Muscle of leg (tissue), 11 donors: ENCODE results near the gene TMEM169. TPM values are rescaled to one million over a fixed set of nuclear protein-coding genes. Genes with fewer than 3 reads are reported as not detected.

Experiments used
- DNase-seq: peaks from one replicate; pipeline ENCODE4 v3.0.0; 2013
- H3K27ac ChIP-seq: one replicate; pipeline ENCODE4 v1.5.1; 2013; ENCODE audit warnings: mild to moderate bottlenecking, low read length, control low read depth
- H3K27me3 ChIP-seq: one replicate; pipeline ENCODE4 v1.6.1; 2013; ENCODE audit warnings: low read length; ENCODE audit not compliant: control insufficient read depth, insufficient read depth
- H3K36me3 ChIP-seq: one replicate; pipeline ENCODE4 v1.6.1; 2013; ENCODE audit warnings: low read length; ENCODE audit not compliant: control insufficient read depth, insufficient read depth
- H3K4me1 ChIP-seq: one replicate; pipeline ENCODE4 v1.6.1; 2013; ENCODE audit warnings: low read length; ENCODE audit not compliant: control insufficient read depth, insufficient read depth
- H3K4me3 ChIP-seq: one replicate; pipeline ENCODE4 v1.5.1; 2013; ENCODE audit warnings: low read length, control low read depth
- H3K9me3 ChIP-seq: replicated peaks from 2 replicates; pipeline ENCODE4 v1.6.1; 2013; ENCODE audit warnings: low read depth, low read length; ENCODE audit not compliant: control insufficient read depth
- WGBS: methylation state at CpG from one replicate; pipeline ENCODE4 v1.1.5; 2013; ENCODE audit warnings: missing lambda C conversion rate; ENCODE audit not compliant: insufficient coverage; 5-methylcytosine and 5-hydroxymethylcytosine counted together
- polyA plus RNA-seq, 8 donors: library from polyadenylated mRNA; unstranded; fragments of 120-200 nt; gene quantifications; one replicate each; pipeline versions ENCODE4 v1.2.1 to v1.2.3, GENCODE V29; 2013; ENCODE audit warnings: inconsistent platforms in 1 of 8, low replicate concordance in 1 of 8; ENCODE audit not compliant: insufficient read length in 8 of 8, insufficient read depth in 1 of 8
- total RNA-seq: library from RNA; stranded (reverse); fragments of 120-200 nt; gene quantifications from one replicate; pipeline ENCODE4 v1.2.4, GENCODE V29; 2013

Gene TMEM169
- total and polyA plus RNA-seq, 9 donors = 2.8 to 5.9 (median 3.9) TPM

DNA sequence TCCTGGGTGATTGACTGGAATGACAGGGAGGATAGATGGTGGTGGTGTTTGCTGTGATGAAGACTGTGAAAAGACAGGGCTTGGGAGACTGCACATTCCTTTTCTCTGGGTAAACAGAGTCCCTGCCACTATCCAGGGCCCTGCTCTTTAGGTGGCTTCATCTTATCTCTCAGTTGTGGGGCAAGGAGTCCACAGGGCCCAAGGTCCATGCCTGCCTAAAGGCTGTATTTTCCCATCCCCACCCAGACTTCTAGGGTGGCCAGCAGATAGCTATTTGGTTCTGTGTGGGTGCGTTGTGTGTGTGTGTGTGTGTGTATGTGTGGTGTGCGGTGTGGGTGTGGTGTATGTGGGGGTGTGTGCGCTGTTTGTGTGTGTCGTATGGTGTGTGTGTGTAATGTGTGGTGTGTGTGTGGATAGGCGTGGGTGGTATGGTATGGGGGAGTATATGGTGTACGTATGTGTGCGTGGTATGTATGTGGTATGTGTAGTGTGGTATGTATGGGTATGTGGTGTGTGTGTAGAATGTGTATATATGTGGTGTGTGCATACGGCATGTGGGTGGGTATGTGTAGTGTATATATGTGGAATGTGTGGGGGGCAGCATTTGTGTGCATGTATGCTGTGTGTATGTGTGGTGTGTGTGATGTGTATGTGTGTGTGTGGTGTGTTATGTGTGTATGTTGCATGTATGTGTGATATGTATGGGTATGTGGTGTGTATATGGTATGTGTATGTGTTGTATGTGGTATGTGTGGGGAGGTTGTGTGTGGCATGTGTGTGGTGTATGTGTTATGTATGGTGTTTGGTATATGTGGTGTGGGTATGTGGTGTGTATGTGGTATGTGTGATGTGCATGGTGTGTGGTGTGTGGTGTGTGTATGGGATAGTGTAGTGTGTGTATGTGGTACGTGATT lies 17.0 kb downstream of the TMEM169 start:
- Histone ChIP-seq H3K27me3 (no peaks in the 10 kb centered on the region), H3K27ac (no peak overlapping the region), H3K4me1 (no peaks in the 10 kb centered on the region), H3K9me3 (no peaks in the 10 kb centered on the region), H3K36me3 (peaks cover 13% of the 10 kb centered on the region), H3K4me3 (no peak overlapping the region)
- WGBS = 94% methylated on average over 9 of the region's 9 CpGs
- DNase-seq = no peak

DNA sequence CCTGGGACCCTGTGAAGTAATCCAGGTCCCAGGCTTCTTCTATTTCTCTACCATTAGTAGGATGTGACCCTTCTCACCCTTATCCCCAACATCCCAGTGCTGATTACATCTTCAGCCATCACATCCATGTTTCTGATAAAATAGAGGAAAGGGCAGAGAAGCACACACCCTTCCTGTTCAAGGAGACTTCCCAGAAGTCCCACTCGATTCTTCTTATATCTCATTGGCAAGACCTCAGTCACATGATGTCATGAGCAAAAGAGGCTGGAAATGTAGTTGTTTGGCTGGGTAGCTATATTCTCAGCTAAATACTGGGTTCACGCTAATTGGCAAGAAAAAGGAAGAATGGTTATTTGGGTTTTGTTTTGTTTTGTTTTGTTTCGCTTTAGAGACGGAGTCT lies 19.4 kb downstream of the TMEM169 start:
- no peaks in the 10 kb centered on the region for H3K4me1 ChIP-seq
- DNase-seq = no peak
- H3K4me3 ChIP-seq = no peak overlapping the region
- H3K36me3 ChIP-seq = peaks cover 13% of the 10 kb centered on the region
- no peaks in the 10 kb centered on the region for H3K9me3 ChIP-seq
- no peaks in the 10 kb centered on the region for H3K27me3 ChIP-seq
- 97% methylated on average over 3 of the region's 4 CpGs for WGBS
- no peak overlapping the region for H3K27ac ChIP-seq

- Histone ChIP-seq H3K27ac (no peak overlapping the region), H3K9me3 (no peaks in the 10 kb centered on the region), H3K4me3 (no peak overlapping the region), H3K36me3 (peaks cover 13% of the 10 kb centered on the region), H3K27me3 (no peaks in the 10 kb centered on the region), H3K4me1 (peaks cover 3% of the 10 kb centered on the region)
- no CpG with 5 or more reads among the region's 1 CpG for WGBS
- no peak for DNase-seq
These were observed 21.5 kb downstream of the TMEM169 start for GRCh38 chr2:216103213-216103612.

- peaks cover 10% of the 10 kb centered on the region for H3K36me3 ChIP-seq
- H3K9me3 ChIP-seq = no peaks in the 10 kb centered on the region
- H3K27me3 ChIP-seq = no peaks in the 10 kb centered on the region
- DNase-seq = no peak
- peaks cover 7% of the 10 kb centered on the region for H3K4me1 ChIP-seq
- no peak overlapping the region for H3K27ac ChIP-seq
- no CpG with 5 or more reads among the region's 3 CpGs for WGBS
- no peak overlapping the region for H3K4me3 ChIP-seq
These were observed 23.0 kb downstream of the TMEM169 start for GRCh38 chr2:216104691-216105090.

DNA sequence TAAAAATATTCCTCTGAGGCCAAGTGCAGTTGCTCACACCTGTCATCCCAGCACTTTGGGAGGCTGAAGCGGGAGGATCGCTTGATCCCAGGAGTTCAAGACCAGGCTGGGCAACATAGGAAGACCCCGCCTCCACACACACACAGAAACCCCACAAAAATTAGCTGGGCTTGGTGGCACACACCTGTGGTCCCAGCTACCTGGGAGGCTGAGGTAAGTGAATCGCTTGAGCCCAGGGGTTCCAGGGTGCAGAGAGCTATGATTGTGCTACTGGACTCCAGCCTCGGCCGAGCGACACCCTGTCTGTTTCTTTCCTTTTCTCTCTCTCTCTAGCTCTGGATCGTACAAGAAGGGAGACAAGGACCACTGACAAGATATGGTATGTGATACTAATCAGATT lies 25.6 kb downstream of the TMEM169 start:
- Histone ChIP-seq H3K9me3 (no peaks in the 10 kb centered on the region), H3K27me3 (no peaks in the 10 kb centered on the region)

GRCh38 chr2:216107760-216108159 lies 26.0 kb downstream of the TMEM169 start:
- no peak for DNase-seq
- 39% methylated on average over 7 of the region's 13 CpGs for WGBS
- Histone ChIP-seq H3K36me3 (peaks cover 16% of the 10 kb centered on the region), H3K27me3 (no peaks in the 10 kb centered on the region), H3K4me1 (peaks cover 10% of the 10 kb centered on the region), H3K9me3 (no peaks in the 10 kb centered on the region), H3K27ac (peak overlapping the region; percentile 83), H3K4me3 (no peak overlapping the region)

More for the DNA sequence above, 25.6 kb downstream of the TMEM169 start:
- Histone ChIP-seq H3K4me3 (no peak overlapping the region), H3K4me1 (peaks cover 10% of the 10 kb centered on the region), H3K27ac (no peak overlapping the region), H3K36me3 (peaks cover 11% of the 10 kb centered on the region)
- 100% methylated on average over 2 of the region's 8 CpGs for WGBS
- no peak for DNase-seq

DNA sequence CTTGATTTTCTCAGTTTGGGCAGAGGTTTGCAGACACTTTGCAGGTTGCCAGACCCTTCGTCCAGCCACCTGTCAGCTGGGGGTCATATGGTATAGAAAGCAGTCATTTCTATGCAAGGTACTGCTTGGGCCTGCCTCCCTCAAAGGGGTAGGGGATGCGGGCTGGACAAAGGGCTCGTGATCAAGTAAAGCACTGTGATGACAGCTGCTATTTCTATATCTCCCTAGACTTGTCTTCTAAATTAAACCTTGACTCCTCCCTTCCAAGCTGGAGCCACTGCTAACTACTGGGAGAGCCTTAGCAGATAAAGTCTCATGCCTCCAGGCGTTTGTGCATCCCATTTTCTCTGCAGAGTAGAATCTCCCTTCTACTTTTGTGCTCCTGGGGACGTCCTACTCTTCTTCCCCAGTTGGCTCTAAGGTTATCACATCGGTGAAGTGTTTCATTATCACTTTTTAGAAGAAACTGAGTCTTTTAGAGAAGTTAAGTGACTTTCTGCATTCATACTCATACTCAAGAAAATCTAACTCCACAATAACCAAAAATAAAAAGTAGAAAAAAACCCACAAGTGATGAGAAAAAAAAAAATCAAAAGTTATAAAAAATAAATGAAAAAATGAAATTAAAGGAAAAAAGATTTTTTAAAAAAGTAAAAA lies 26.7 kb downstream of the TMEM169 start:
- H3K27me3 ChIP-seq = no peaks in the 10 kb centered on the region
- H3K4me1 ChIP-seq = peaks cover 10% of the 10 kb centered on the region
- H3K36me3 ChIP-seq = peaks cover 21% of the 10 kb centered on the region
- H3K4me3 ChIP-seq = peak overlapping the region; percentile 97
- WGBS = 64% methylated on average over 3 of the region's 6 CpGs
- H3K27ac ChIP-seq = peak overlapping the region; percentile 83
- no peaks in the 10 kb centered on the region for H3K9me3 ChIP-seq
- peak; percentile 38 for DNase-seq

- peak; percentile 98 for DNase-seq
- Histone ChIP-seq H3K27me3 (no peaks in the 10 kb centered on the region), H3K9me3 (no peaks in the 10 kb centered on the region), H3K4me3 (peak within 1 kb of the TSS; percentile 97), H3K4me1 (peaks cover 11% of the 10 kb centered on the region), H3K27ac (peak within 1 kb of the TSS; percentile 97), H3K36me3 (peaks cover 26% of the 10 kb centered on the region)
- WGBS = under 1% methylated on average over 49 of the region's 57 CpGs
These were observed 27.5 kb downstream of the TMEM169 start, which contains the start of gene XRCC5 for GRCh38 chr2:216108967-216109921. Gene XRCC5, plus strand, starts transcription at chr2:216109348. Its CDS starts 89 bp downstream, at chr2:216109437.

DNA sequence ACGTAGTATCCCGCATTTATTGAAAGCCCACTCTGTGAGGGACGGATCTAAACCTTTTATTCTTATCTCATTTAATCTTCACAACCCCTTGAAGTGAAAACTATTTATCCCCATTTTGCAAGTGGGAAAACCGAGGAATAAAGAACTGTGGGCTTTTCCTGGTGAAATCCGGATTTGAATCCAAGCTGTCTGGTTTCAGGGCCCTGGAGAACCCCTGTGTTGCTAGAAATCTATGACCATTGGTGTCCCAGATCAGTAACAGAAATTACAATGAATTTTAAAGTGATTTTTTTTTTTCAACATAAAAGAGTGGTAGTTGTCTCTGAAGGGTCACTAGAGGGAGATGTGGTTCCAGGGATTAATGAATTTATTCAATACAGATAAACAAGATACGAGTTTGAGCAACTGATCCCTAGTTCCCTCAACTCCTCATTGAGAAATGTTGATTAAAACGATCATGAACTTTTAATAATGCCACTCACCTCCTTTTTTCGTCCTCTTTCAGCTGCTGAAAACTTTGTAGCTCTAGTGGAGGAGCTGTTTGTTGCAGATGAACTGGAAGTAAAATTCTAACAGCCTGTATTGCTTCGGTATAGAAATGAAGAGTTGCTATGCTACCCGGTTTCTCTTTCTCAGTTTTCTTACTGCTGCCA lies 28.4 kb downstream of the TMEM169 start:
- DNase-seq = peak; percentile 39
- H3K27ac ChIP-seq = peak overlapping the region; percentile 97
- peaks cover 15% of the 10 kb centered on the region for H3K4me1 ChIP-seq
- WGBS = 0% methylated on average over 1 of the region's 10 CpGs
- peak overlapping the region; percentile 97 for H3K4me3 ChIP-seq
- H3K9me3 ChIP-seq = no peaks in the 10 kb centered on the region
- H3K36me3 ChIP-seq = peaks cover 29% of the 10 kb centered on the region
- H3K27me3 ChIP-seq = no peaks in the 10 kb centered on the region
